Endothelial cell of umbilical vein (primary cell): Measurements from ENCODE around the gene CLSTN1. TPM values are rescaled to one million over a fixed set of nuclear protein-coding genes. Genes with fewer than 3 reads are reported as not detected.

ENCODE experiments used
- BruUV-seq: library from RNA; stranded (reverse); fragments of 400-500 nt; replicated peaks from 2 replicates; lab custom pipeline; 2021; lab: Mats Ljungman, UMichigan
- CTCF ChIA-PET: fragments of 300-600, 350-600 bp; sonication (Branson Sonifier 250); formaldehyde crosslinking; loops from one replicate; lab custom pipeline; 2021; ENCODE audit warnings: antibody characterized with exemption, inconsistent platforms; lab: Charles Lee
- POLR2A ChIA-PET: fragments of 300-600, 350-600 bp; sonication (Branson Sonifier 250); formaldehyde crosslinking; loops from one replicate; lab custom pipeline; 2021; ENCODE audit warnings: antibody characterized with exemption, inconsistent platforms; lab: Charles Lee
- DNase-seq: peaks from one replicate; pipeline ENCODE4 v3.0.0-alpha.2; 2011; ENCODE audit warnings: low read depth, low spot score
- FAIRE-seq: peaks from 2 replicates; lab custom pipeline; 2011; peaks lifted over from hg19 to GRCh38; lab: Jason Lieb, UNC
- H2AFZ ChIP-seq: 2 replicates; pipeline ENCODE4 v1.6.0; 2012; ENCODE audit warnings: low read depth, low read length, control low read depth, inconsistent platforms
- H3K27ac ChIP-seq: 2 replicates; pipeline ENCODE4 v1.5.1; 2011; ENCODE audit warnings: low read depth, mild to moderate bottlenecking, control low read depth, low read length, moderate library complexity; ENCODE audit not compliant: insufficient read depth
- H3K27me3 ChIP-seq, 2 experiments: 2 replicates each; pipeline versions ENCODE4 v1.6.0 to v1.6.1; 2011; ENCODE audit warnings: low read length in 2 of 2, mixed read lengths in 1 of 2; ENCODE audit not compliant: control insufficient read depth in 2 of 2, insufficient read depth in 2 of 2
- H3K36me3 ChIP-seq, 2 experiments: 2 replicates in 1 of 2; 3 replicates in 1 of 2; pipeline ENCODE4 v1.5.1; 2011; ENCODE audit warnings: low read length in 2 of 2, mild to moderate bottlenecking in 1 of 2, moderate library complexity in 1 of 2; ENCODE audit not compliant: control insufficient read depth in 2 of 2, insufficient read depth in 2 of 2; ENCODE audit errors: extremely low read depth in 1 of 2
- H3K4me1 ChIP-seq: 3 replicates; pipeline ENCODE4 v1.5.1; 2011; ENCODE audit warnings: mild to moderate bottlenecking, low read length; ENCODE audit not compliant: control insufficient read depth, insufficient read depth; ENCODE audit errors: extremely low read depth
- H3K4me2 ChIP-seq: 2 replicates; pipeline ENCODE4 v1.6.1; 2011; ENCODE audit warnings: low read length, control low read depth, mixed read lengths; ENCODE audit not compliant: insufficient read depth
- H3K4me3 ChIP-seq, 3 experiments: fragments of 200-600 bp in 1 of 3; sonication (generic), shearing (Covaris generic) in 1 of 3; replicated peaks in 1 of 3; 2 replicates each; pipeline ENCODE4 v1.5.1; 2011 to 2016; ENCODE audit warnings: control low read depth in 3 of 3, low read length in 3 of 3, mild to moderate bottlenecking in 2 of 3, inconsistent platforms in 1 of 3, low read depth in 1 of 3, moderate library complexity in 1 of 3; ENCODE audit not compliant: insufficient read depth in 1 of 3
- H3K79me2 ChIP-seq: 2 replicates; pipeline ENCODE4 v1.6.0; 2012; ENCODE audit warnings: low read length, inconsistent platforms; ENCODE audit not compliant: control insufficient read depth, insufficient read depth
- H3K9ac ChIP-seq: replicated peaks from 2 replicates; pipeline ENCODE3; 2011; ENCODE audit warnings: low read length, control low read depth; ENCODE audit not compliant: insufficient read depth; ENCODE audit errors: extremely low read depth
- H3K9me1 ChIP-seq: replicated peaks from 3 replicates; pipeline ENCODE4 v1.6.0; 2011; ENCODE audit warnings: mild to moderate bottlenecking, low read length; ENCODE audit not compliant: control insufficient read depth, insufficient read depth; ENCODE audit errors: extremely low read depth
- H3K9me3 ChIP-seq: replicated peaks from 2 replicates; pipeline ENCODE4 v1.5.1; 2012; ENCODE audit warnings: low read length, inconsistent platforms; ENCODE audit not compliant: control insufficient read depth, insufficient read depth
- H4K20me1 ChIP-seq: replicated peaks from 2 replicates; pipeline ENCODE3; 2011; ENCODE audit warnings: mild to moderate bottlenecking, low read length; ENCODE audit not compliant: control insufficient read depth, insufficient read depth; ENCODE audit errors: extremely low read depth
- EZH2 ChIP-seq: IDR thresholded peaks from 2 replicates; pipeline ENCODE4 v1.6.1; 2012; ENCODE audit warnings: borderline replicate concordance, low read depth, mild to moderate bottlenecking, moderate library complexity, low read length, inconsistent platforms; ENCODE audit not compliant: severe bottlenecking
- FOS ChIP-seq: IDR thresholded peaks from 2 replicates; pipeline ENCODE4 v1.6.1; 2011; ENCODE audit warnings: mild to moderate bottlenecking, low read length, moderate library complexity, borderline replicate concordance; ENCODE audit not compliant: insufficient read depth
- GATA2 ChIP-seq: IDR thresholded peaks from 2 replicates; pipeline ENCODE4 v1.7.0; 2011; ENCODE audit warnings: low read depth, mild to moderate bottlenecking, moderate library complexity, mixed read lengths, low read length; ENCODE audit not compliant: insufficient read length, insufficient read depth
- JUN ChIP-seq: IDR thresholded peaks from 2 replicates; pipeline ENCODE4 v1.6.1; 2011; ENCODE audit warnings: borderline replicate concordance, low read depth; ENCODE audit not compliant: insufficient read length, insufficient read depth
- MYC ChIP-seq: IDR thresholded peaks from one replicate; pipeline ENCODE4 v1.6.1; 2011; ENCODE audit warnings: mild to moderate bottlenecking, low read depth, low read length
- POLR2A ChIP-seq: IDR thresholded peaks from 2 replicates; pipeline ENCODE4 v1.6.1; 2012; ENCODE audit warnings: low read depth, mild to moderate bottlenecking, control low read depth, low read length
- POLR2AphosphoS5 ChIP-seq: IDR thresholded peaks from 2 replicates; pipeline ENCODE4 v1.6.1; 2012; ENCODE audit warnings: low read depth, mild to moderate bottlenecking, control low read depth, low read length, moderate library complexity; ENCODE audit not compliant: insufficient read depth
- dilution Hi-C: fragments of 300-500 bp; cut with MboI; formaldehyde crosslinking; loops from one replicate; pipeline ENCODE4 v1.15.0; 2019; ENCODE audit warnings: low sequenced_read_pairs; ENCODE audit not compliant: extremely low pct_ligation_motif_present
- intact Hi-C: fragments of 100-400 bp; cut with micrococcal nuclease; formaldehyde crosslinking; loops from one replicate; pipeline ENCODE4 v1.10.0; 2022
- polyA plus RNA-seq, 4 experiments: library from polyadenylated mRNA; depleted of rRNA in 3 of 4; stranded (reverse) in 3 of 4; unstranded in 1 of 4; fragments of >200 nt; gene quantifications; 2 replicates each; pipeline versions ENCODE4 v1.2.1 to v1.2.3, GENCODE V29; 2011 to 2012; ENCODE audit warnings: missing spikeins in 1 of 4
- total RNA-seq: library from RNA; stranded (reverse); gene quantifications from 2 replicates; pipeline ENCODE4 v1.2.3, GENCODE V29; 2021
- TF ChIP-seq, protein P1 (sequence below), 2 donors: IDR thresholded peaks; 1 replicate in 1 of 2; 2 replicates in 1 of 2; pipeline ENCODE4 v1.5.1; 2011; ENCODE audit warnings: low read length in 2 of 2, mild to moderate bottlenecking in 2 of 2, moderate library complexity in 2 of 2, control low read depth in 1 of 2, inconsistent platforms in 1 of 2, low read depth in 1 of 2; ENCODE audit not compliant: insufficient read depth in 1 of 2; ENCODE audit errors: extremely low read depth in 1 of 2
- TF ChIP-seq, protein P2 (sequence below): IDR thresholded peaks from 2 replicates; pipeline ENCODE4 v1.6.1; 2011; ENCODE audit not compliant: insufficient read depth, insufficient read length

CLSTN1 gene
- total and polyA plus RNA-seq, 2 donors (not counting 3 experiments of a cell fraction or from before 2014, with no cell fraction given), result 49.1 to 130 TPM

DNA sequence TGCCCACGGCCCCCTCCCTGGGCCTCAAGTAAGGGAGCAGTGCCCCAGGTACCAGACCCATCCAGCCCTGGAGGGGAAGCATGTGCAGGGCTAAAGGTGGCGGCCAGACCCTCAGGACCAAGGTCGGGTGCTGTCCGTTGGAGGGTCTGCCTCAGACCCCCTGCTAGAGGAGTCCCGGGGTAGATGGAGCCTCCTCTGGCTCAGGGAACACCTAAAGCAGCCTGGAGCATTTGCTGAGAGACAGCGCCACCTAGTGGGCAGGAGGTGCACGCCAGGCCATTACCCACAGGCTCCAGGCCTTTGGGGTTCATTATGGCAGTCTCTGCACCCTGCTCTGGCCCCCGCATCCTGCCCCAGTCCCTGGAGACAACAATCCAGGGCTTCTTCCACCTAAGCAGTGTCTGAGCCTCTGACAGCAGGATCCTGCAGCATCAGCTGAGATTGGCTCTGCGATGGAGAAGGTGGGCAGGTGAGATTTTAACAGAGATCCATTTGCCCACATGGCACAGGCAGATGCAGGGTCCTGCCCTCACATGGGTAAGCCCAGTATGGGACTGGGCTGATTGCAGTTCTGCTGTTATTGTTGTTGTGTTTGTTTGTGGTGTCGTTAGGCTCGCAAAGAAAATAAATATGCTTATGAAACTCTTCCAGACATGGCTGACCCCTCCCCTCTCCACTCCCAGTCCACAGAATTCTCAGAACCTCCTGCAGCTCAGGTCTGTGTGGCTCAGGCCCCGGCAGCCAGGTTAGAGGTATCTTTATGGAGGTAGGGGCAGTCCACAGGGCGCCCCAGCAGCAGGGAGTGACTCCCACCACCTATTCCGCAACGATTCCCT lies 43.9 kb upstream of the CLSTN1 start:
- peaks cover 15% of the 10 kb centered on the region for H3K4me1 ChIP-seq
- no peak overlapping the region for H3K27ac ChIP-seq
- CTCF ChIA-PET, result interaction anchor here (0.8 to 6.9 kb wide), 20 partner anchors 9 to 252 kb away, joined by 3 to 82 read pairs (median 6); partner anchors contain the start of genes LZIC, NMNAT1 and PIK3CD
- H4K20me1 ChIP-seq, result no peaks in the 10 kb centered on the region
- DNase-seq, result peak; percentile 62
- intact Hi-C loops, result loop anchor here (1.0 to 2.0 kb wide), 5 partner anchors 43 to 240 kb away; no protein-coding TSS in a partner anchor
- BruUV-seq, result no TSS peak
- H2AFZ ChIP-seq, result no peak overlapping the region
- H3K36me3 ChIP-seq, result peaks cover 0 to 9% of the 10 kb centered on the region in 2 experiments
- dilution Hi-C loops, result no loop called here
- no peak overlapping the region for H3K4me2 ChIP-seq
- no peaks in the 10 kb centered on the region for H3K9me3 ChIP-seq
- no peak overlapping the region for H3K9ac ChIP-seq
- POLR2A ChIA-PET, result no interaction called here
- no peak for TF ChIP-seq EZH2
- TF ChIP-seq, protein P1, sequence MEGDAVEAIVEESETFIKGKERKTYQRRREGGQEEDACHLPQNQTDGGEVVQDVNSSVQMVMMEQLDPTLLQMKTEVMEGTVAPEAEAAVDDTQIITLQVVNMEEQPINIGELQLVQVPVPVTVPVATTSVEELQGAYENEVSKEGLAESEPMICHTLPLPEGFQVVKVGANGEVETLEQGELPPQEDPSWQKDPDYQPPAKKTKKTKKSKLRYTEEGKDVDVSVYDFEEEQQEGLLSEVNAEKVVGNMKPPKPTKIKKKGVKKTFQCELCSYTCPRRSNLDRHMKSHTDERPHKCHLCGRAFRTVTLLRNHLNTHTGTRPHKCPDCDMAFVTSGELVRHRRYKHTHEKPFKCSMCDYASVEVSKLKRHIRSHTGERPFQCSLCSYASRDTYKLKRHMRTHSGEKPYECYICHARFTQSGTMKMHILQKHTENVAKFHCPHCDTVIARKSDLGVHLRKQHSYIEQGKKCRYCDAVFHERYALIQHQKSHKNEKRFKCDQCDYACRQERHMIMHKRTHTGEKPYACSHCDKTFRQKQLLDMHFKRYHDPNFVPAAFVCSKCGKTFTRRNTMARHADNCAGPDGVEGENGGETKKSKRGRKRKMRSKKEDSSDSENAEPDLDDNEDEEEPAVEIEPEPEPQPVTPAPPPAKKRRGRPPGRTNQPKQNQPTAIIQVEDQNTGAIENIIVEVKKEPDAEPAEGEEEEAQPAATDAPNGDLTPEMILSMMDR (IDR thresholded peaks at IDR 0.05; ENCODE audit: extremely low read depth in 1 of 2, insufficient read depth in 1 of 2, low read depth in 1 of 2, low read length in 2 of 2), result peak; percentile 96 to 97
- H3K79me2 ChIP-seq, result no peaks in the 10 kb centered on the region
- no peak overlapping the region for H3K4me3 ChIP-seq
- H3K27me3 ChIP-seq, result no peaks in the 10 kb centered on the region
- no peaks in the 10 kb centered on the region for H3K9me1 ChIP-seq
- peak; percentile 71 for FAIRE-seq

GRCh38 chr1:9866836-9867235 lies 43.1 kb upstream of the CLSTN1 start:
- no peak for DNase-seq
- no peak overlapping the region for H3K4me3 ChIP-seq
- H3K9me3 ChIP-seq, result no peaks in the 10 kb centered on the region
- no peak overlapping the region for H3K4me2 ChIP-seq
- H3K79me2 ChIP-seq, result no peaks in the 10 kb centered on the region
- H3K27me3 ChIP-seq, result no peaks in the 10 kb centered on the region
- dilution Hi-C loops (no loop called here), intact Hi-C loops (loop anchor here (1.0 to 2.0 kb wide), 5 partner anchors 42 to 240 kb away; no protein-coding TSS in a partner anchor)
- POLR2A ChIA-PET, result no interaction called here
- H4K20me1 ChIP-seq, result no peaks in the 10 kb centered on the region
- H3K9ac ChIP-seq, result no peak overlapping the region
- peaks cover 15% of the 10 kb centered on the region for H3K4me1 ChIP-seq
- TF ChIP-seq MYC (no peak), GATA2 (no peak), EZH2 (no peak), POLR2AphosphoS5 (no peak), POLR2A (no peak), FOS (no peak), JUN (no peak)
- TF ChIP-seq, protein P1 (IDR thresholded peaks at IDR 0.05; ENCODE audit: extremely low read depth in 1 of 2, insufficient read depth in 1 of 2, low read depth in 1 of 2, low read length in 2 of 2), result no peak
- TF ChIP-seq, protein P2, sequence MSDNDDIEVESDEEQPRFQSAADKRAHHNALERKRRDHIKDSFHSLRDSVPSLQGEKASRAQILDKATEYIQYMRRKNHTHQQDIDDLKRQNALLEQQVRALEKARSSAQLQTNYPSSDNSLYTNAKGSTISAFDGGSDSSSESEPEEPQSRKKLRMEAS, result no peak
- H2AFZ ChIP-seq, result no peak overlapping the region
- CTCF ChIA-PET, result interaction anchor here (0.7 to 6.9 kb wide), 11 partner anchors 9 to 251 kb away, joined by 3 to 82 read pairs (median 8); no protein-coding TSS in a partner anchor
- peaks cover 0 to 9% of the 10 kb centered on the region in 2 experiments for H3K36me3 ChIP-seq
- H3K9me1 ChIP-seq, result no peaks in the 10 kb centered on the region
- no TSS peak for BruUV-seq
- no peak for FAIRE-seq
- no peak overlapping the region for H3K27ac ChIP-seq
